Measurements from ENCODE around the gene LASP1.

The LASP1 gene

DNA sequence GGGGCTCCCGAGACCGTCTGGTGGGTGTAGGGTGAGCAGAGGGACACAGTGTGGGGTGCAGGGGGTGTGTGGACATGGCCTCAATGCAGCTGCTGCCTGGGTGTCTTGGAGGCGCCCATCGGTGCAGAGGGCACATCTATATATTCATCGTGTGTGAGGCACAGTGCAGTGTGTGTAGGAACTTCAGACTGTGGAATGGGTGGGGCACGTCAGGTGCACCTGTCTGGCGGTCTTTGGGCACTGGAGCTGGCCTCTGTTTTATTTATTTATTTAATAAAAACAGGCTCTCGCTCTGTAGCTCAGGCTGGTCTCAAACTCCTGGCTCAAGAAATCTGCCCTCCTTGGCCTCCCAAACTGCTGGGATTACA lies 16.8 kb downstream of the LASP1 start:
- DNase-seq (ENCODE audit: low read depth in 2 of 2): no peak

DNA sequence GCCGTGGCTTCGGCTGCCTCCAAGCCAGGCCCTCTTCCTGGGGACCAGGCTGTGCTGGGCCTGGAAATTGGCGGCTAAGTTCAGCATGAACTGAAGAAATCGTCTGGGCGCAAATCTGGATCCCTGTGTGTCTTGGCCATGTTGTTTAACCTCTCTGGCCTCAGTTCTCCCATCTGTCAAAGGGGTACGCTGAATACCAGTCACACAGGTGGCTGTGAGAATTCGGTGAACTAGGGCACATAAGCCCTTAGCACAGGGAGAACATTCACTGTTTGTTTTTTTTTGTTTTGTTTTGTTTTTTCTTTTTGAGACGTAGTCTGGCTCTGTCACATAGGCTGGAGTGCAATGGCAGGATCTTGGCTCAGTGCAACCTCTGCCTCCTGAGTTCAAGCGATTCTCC lies 19.0 kb downstream of the LASP1 start:
- DNase-seq (ENCODE audit: low read depth in 2 of 2): no peak

GRCh38 chr17:38889745-38890409 lies 20.0 kb downstream of the LASP1 start:
- no peak for DNase-seq (ENCODE audit: low read depth in 2 of 2)

GRCh38 chr17:38890410-38890746 lies 20.5 kb downstream of the LASP1 start:
- DNase-seq (ENCODE audit: low read depth in 2 of 2): no peak

DNA sequence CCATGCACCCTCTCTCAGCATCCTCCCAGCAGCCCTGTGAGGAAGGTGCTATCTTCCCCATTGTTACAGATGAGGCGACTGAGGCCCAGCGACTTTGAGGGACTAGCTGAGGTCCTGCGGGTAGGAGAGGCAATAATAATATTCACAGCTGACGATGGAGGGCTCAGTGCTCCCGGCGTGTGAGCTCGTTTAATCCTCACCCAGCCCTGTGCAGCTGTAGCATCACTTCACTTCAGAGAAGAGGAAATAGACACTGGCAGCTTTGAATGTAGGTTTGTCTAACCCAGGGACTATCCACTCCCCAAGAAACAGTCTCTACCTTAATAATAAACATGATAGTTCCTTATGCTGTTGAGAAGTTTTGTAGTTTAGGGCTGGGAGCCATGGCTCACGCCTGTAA lies 21.6 kb downstream of the LASP1 start:
- DNase-seq (ENCODE audit: low read depth in 2 of 2): no peak

- no peak for DNase-seq (ENCODE audit: low read depth in 2 of 2)
Measured at GRCh38 chr17:38892083-38892482, 22.2 kb downstream of the LASP1 start.

- DNase-seq (ENCODE audit: low read depth in 2 of 2): no peak
Measured at GRCh38 chr17:38892620-38893019, 22.8 kb downstream of the LASP1 start.

GRCh38 chr17:38893113-38893512 lies 23.3 kb downstream of the LASP1 start:
- no peak for DNase-seq (ENCODE audit: low read depth in 2 of 2)

DNA sequence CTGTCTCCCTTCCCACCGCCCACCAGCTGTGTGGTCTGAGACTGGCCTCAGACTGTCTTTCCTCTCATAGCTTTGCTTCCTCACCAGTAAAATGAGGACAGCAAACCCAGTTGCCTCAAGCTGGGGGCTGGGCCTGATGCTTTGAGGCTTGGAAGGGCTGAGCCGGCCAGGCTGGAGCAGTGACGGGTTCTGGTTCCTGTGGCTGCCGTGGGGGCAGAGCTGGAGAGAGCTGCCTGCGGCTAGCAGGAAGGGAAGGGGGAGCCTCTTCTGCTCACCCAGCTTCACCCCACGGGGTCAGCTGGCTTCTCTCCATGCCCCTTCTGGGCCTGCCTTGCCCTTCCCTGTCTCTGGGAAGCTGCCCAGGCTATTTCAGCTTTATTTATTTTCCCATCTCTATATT lies 23.7 kb downstream of the LASP1 start:
- no peak for DNase-seq (ENCODE audit: low read depth in 2 of 2)

GRCh38 chr17:38894276-38894675 lies 24.4 kb downstream of the LASP1 start:
- DNase-seq (ENCODE audit: low read depth in 2 of 2): no peak

DNA sequence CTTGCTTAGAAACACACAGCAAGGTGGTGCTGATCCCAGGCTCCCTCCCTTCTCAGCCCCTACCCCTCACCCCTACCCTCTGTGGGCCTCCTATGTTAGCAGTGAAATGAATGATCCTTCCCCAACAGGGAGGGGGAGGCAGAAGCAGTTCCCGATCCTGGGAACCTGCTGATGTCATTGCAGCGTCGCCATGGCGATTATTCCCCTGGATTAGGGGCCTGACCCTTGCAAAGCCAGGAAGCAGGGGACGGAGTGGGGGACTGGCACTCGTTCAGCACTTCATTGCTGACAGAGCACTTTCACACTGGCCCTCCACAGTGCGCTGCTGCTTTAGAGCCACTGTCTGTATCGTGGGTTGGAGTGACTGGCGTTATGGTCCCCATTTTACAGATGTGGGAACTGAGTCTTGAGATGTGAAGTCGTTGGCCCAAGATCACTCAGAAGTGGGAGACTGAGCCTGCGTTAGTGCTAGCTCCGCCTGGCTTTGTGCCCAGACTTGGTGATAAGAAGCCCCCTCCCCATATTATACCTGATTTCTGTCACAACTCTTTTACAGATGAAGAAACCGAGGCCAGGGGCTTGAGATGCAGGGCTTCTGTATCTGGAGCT lies 26.6 kb downstream of the LASP1 start:
- DNase-seq (ENCODE audit: low read depth in 2 of 2): no peak

GRCh38 chr17:38897176-38897575 lies 27.3 kb downstream of the LASP1 start:
- no peak for DNase-seq (ENCODE audit: low read depth in 2 of 2)

- no peak for DNase-seq (ENCODE audit: low read depth in 2 of 2)
Measured at GRCh38 chr17:38897671-38898290, 27.9 kb downstream of the LASP1 start.

- no peak for DNase-seq (ENCODE audit: low read depth in 2 of 2)
Measured at GRCh38 chr17:38898291-38898679, 28.4 kb downstream of the LASP1 start.

DNA sequence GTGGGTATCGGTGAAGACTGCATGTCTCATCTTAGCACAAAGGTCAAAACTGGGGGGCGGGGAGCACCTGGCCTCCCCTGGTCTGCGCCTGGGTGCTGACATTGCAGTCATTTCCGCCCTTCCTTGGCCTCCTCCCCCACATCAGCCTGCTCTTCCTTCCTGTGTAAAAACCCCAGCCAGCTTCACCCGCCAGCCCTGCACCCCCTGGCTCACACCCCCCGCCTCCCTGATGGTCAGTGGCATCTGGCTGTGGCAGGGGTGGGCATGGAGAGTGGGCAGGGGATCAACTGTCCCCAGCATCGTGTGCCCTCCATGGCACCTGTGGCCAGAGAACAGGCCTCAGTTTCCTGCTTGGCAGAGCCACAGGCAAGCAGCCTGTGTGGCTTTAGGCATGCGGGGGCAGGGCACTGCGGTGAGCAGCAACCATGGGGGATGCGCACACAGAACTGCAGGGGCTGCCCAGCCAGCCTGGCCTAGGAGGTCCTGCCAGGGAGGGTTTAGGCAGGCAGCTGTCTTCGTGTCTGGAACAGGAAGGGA lies 29.0 kb downstream of the LASP1 start:
- DNase-seq (ENCODE audit: low read depth in 2 of 2): peak; percentile 77 to 83

- no peak for DNase-seq (ENCODE audit: low read depth in 2 of 2)
Measured at GRCh38 chr17:38899421-38899820, 29.6 kb downstream of the LASP1 start.

GRCh38 chr17:38900978-38901656 lies 31.3 kb downstream of the LASP1 start:
- no peak for DNase-seq (ENCODE audit: low read depth in 2 of 2)

DNA sequence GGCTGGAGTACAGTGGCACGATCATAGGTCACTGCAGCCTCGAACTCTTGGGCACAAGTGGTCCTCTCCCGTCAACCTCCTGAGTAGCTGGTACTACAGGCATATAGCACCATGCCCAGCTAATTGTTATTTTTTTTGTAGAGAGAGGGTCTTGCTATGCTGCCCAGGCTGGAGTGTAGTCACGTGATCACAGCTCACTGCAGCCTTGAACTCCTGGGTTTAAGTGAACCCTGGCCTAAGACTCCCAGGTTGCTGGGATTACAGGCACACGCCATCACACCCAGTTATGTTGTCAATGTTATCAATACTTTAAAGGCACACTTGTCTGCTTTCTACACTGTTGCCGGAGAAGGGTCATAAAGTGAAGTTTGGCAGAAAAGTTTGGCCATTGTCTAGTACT lies 33.5 kb downstream of the LASP1 start:
- DNase-seq (ENCODE audit: low read depth in 2 of 2): no peak

DNA sequence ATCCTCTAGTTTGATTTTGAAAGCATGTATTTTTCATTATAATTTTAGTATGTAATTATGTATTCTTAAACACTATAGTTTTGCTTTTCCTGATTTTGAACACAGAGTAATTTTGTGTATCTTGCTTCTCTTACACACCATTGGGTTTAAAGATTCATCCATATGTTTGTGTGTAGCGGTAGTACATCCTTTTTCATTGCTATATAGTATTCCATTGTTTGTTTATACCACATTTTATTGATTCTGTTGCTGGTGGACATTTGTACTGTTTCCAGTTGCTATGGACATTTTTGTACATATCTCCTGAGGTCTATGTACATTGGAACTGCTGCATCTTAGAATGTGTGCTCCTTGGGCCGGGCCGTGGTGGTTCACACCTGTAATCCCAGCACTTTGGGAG lies 35.0 kb downstream of the LASP1 start:
- DNase-seq (ENCODE audit: low read depth in 2 of 2): no peak

DNA sequence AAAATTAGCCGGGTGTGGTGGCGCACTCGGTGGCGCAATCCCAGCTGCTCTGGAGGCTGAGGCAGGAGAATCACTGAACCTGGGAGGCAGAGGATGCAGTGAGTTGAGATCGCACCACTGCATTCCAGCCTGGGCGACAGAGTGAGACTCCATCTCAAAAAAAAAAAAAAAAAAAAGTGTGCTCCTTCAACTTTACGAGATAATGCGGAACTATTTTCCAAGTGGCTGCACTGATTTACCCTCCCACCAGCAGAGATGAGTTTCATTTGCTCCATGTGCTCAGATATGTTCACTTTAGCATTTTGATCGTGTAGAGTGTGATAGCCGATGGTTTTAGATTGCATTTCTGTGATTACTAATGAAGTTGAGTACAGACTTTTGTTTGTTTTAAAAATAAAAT lies 35.5 kb downstream of the LASP1 start:
- DNase-seq (ENCODE audit: low read depth in 2 of 2): no peak

DNA sequence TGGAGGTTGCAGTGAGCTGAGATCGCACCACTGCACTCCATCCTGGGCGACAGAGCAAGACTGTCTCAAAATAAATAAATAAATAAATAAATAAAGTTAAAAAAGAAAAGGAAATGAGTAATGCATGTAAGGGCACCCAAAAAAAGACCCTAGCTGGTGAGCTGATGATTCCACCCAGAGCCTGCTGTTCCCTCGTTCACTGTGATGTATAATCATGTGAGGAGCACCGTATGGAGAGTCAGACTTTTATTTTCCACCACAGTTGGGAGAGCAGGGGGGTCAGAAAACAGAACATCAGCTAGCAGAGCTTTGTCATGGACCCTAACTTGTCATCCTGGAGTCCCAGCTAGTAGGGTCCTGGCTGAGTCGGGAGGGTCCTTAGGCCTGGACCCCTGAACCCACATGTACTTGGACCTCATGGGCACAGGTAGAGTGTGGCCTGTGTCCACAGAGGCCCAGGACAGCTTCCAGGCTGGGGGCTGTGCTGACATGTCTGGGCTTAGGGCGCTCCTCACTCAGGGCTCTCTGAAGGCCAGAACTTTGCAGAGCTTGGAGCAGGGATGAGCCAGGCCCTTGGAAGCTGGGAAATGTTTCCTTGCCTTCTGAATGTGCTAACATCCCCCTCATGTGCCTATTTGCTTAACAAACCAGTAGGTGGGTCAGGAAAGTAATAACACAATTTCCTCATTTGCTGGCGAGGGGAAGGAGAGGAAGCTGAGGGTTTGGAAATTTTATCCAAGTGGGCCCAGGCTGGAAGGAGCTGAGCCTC lies 36.8 kb downstream of the LASP1 start:
- DNase-seq (ENCODE audit: low read depth in 2 of 2): no peak

Measured in stimulated activated CD8-positive, alpha-beta memory T cell treated with anti-CD3 and anti-CD28 coated beads, Interleukin-15, amount 100 ng/mL, for 4 hours (primary cell).